ENCODE measurements around the gene GSTM5.
"Not testable (repeated sequence)": the region's sequence is repeated elsewhere in the genome, so short reads cannot be mapped to it uniquely, and the experiment has no call there.

GSTM5 gene

GRCh38 chr1:109762821-109763645, 51.0 kb downstream of the GSTM5 start:
- no peak for DNase-seq

- no peak for DNase-seq
Measured at GRCh38 chr1:109763646-109764415, 51.8 kb downstream of the GSTM5 start, which contains the start of gene EPS8L3. Gene EPS8L3 (minus strand): TSS chr1:109763923. CDS start chr1:109761749, 2,174 bp downstream.

GRCh38 chr1:109764561-109765482, 52.8 kb downstream of the GSTM5 start:
- DNase-seq, result no peak

- no peak for DNase-seq
Measured at GRCh38 chr1:109765483-109765815, 53.4 kb downstream of the GSTM5 start.

GRCh38 chr1:109765896-109766615, 54.0 kb downstream of the GSTM5 start:
- no peak for DNase-seq

- not testable (repeated sequence) for DNase-seq
Measured at GRCh38 chr1:109766991-109767636, 55.1 kb downstream of the GSTM5 start.
